Keratinocyte (primary cell): ENCODE results near the gene EPSTI1.

Experiments used
- CTCF ChIP-seq, 3 experiments: IDR thresholded peaks in 1 of 3; conservative IDR thresholded peaks in 1 of 3; optimal IDR thresholded peaks in 1 of 3; 2 replicates in 2 of 3; 3 replicates in 1 of 3; pipeline versions ENCODE3 to v1.5.1; 2011; ENCODE audit warnings: low read length in 3 of 3, mild to moderate bottlenecking in 3 of 3, moderate library complexity in 2 of 3, control low read depth in 1 of 3, inconsistent platforms in 1 of 3; ENCODE audit not compliant: insufficient read depth in 2 of 3; ENCODE audit errors: extremely low read depth in 1 of 3
- EZH2 ChIP-seq: IDR thresholded peaks from one replicate; pipeline ENCODE4 v1.6.1; 2012; ENCODE audit warnings: inconsistent platforms, mild to moderate bottlenecking, low read length, moderate library complexity

GRCh38 chr13:42973581-42973980, 18.5 kb downstream of the EPSTI1 start:
- TF ChIP-seq CTCF (optimal IDR thresholded peaks at IDR 0.05 in 1 of 3, IDR thresholded peaks at IDR 0.05 in 1 of 3, conservative IDR thresholded peaks at IDR 0.05 in 1 of 3; ENCODE audit: extremely low read depth in 1 of 3, insufficient read depth in 2 of 3, low read length in 3 of 3) (no peak), EZH2 (no peak)
